Sigmoid colon (tissue), 7 donors: ENCODE results near the gene SLC26A3. TPM values are rescaled to one million over a fixed set of nuclear protein-coding genes. Genes with fewer than 3 reads are reported as not detected.

Experiments used
- DNase-seq: peaks from one replicate; pipeline ENCODE4 v3.0.0-alpha.2; 2019
- H3K27ac ChIP-seq, 4 donors: fragments of 200-600 bp; sonication (generic); one replicate each; pipeline ENCODE4 v1.5.1; 2016 to 2019; ENCODE audit warnings: mild to moderate bottlenecking in 1 of 4
- H3K27me3 ChIP-seq, 3 donors: fragments of 200-600 bp; sonication (generic); one replicate each; pipeline ENCODE4 v1.5.1; 2019; ENCODE audit warnings: mild to moderate bottlenecking in 1 of 3
- H3K36me3 ChIP-seq, 4 donors: fragments of 200-600 bp; sonication (generic); one replicate each; pipeline ENCODE4 v1.5.1; 2016 to 2019
- H3K4me1 ChIP-seq, 4 donors: fragments of 200-600 bp; sonication (generic); one replicate each; pipeline ENCODE4 v1.5.1; 2017 to 2019
- H3K4me3 ChIP-seq, 4 donors: fragments of 200-600 bp; sonication (generic); one replicate each; pipeline ENCODE4 v1.5.1; 2017 to 2019; ENCODE audit warnings: mild to moderate bottlenecking in 2 of 4, moderate library complexity in 1 of 4
- H3K9me3 ChIP-seq, 4 donors: fragments of 200-600 bp in 3 of 4; sonication (generic) in 3 of 4; one replicate each; pipeline versions ENCODE4 v1.5.1 to v1.6.1; 2013 to 2019
- EP300 ChIP-seq, 4 donors: sonication (generic); formaldehyde crosslinking; IDR thresholded peaks; one replicate each; pipeline ENCODE4 v1.6.1; 2017; ENCODE audit warnings: antibody characterized with exemption in 4 of 4
- POLR2A ChIP-seq, 2 donors: fragments of 450-650 bp; IDR thresholded peaks; one replicate each; pipeline ENCODE4 v1.6.1; 2016; ENCODE audit warnings: antibody characterized with exemption in 2 of 2, mild to moderate bottlenecking in 2 of 2, moderate library complexity in 2 of 2
- POLR2AphosphoS5 ChIP-seq, 4 donors: sonication (generic); formaldehyde crosslinking; IDR thresholded peaks; one replicate each; pipeline ENCODE4 v1.6.1; 2017; ENCODE audit warnings: antibody characterized with exemption in 4 of 4
- WGBS, 2 donors: extraction: QIAGEN DNeasy Blood & Tissue Kit; methylation state at CpG; one replicate each; pipeline ENCODE4 v1.1.7; 2013; 5-methylcytosine and 5-hydroxymethylcytosine counted together
- intact Hi-C: fragments of 100-400 bp; cut with DNase I; formaldehyde crosslinking; loops from one replicate; pipeline ENCODE4 v1.15.1; 2023
- polyA plus RNA-seq, 3 donors: library from polyadenylated mRNA; stranded (reverse); fragments of 200-250 nt; gene quantifications; one replicate each; pipeline ENCODE4 v1.2.3, GENCODE V29; 2013
- total RNA-seq, 4 donors: library from RNA; depleted of rRNA; stranded (reverse); fragments of >200 nt; gene quantifications; one replicate each; pipeline ENCODE4 v1.1.0, GENCODE V29; 2016
- TF ChIP-seq, protein P1 (sequence below), 4 experiments: fragments of 450-650 bp in 3 of 4; fragments of 200-600 bp in 1 of 4; IDR thresholded peaks; one replicate each; pipeline ENCODE4 v1.5.1; 2016 to 2019; ENCODE audit warnings: antibody characterized with exemption in 4 of 4, mild to moderate bottlenecking in 3 of 4, moderate library complexity in 2 of 4
- donor health status: healthy with polysubstance abuse.
- donor health status: Bipolar disorder and iron deficiency.
- donor health status: healthy.

The SLC26A3 gene
- total and polyA plus RNA-seq, 7 donors: 4.8 to 1,079 (median 12.0) TPM

DNA sequence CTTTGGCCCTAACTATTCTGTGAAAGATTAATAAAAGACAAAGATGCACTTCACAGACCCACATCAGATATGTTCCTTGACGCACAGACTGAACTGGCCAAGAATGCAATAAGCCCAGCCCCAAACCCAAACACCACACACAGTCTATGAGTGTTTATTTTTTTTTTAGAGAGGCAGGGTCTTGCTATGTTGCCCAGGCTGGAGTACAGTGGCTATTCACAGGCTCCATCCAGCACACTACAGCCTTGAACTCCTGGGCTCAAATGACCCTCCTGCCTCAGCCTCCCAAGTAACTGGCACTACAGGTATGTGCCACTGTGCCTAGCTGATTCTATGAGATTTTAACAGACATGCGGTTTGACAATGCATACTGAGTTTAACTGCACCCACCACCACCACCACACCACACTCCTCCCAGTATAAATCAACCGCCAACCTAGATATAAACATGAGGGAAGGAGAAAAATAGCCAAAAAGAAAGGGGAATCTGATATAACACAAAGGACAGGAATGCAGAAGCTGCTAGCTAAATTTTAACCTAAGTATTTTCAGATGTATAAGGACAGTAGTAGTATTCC, 35.1 kb upstream of the SLC26A3 start:
- DNase-seq: no peak
- Histone ChIP-seq H3K27me3 (no peaks in the 10 kb centered on the region), H3K36me3 (no peaks in the 10 kb centered on the region), H3K4me3 (no peak overlapping the region), H3K27ac (no peak overlapping the region), H3K4me1 (no peaks in the 10 kb centered on the region), H3K9me3 (no peaks in the 10 kb centered on the region)
- no peak for TF ChIP-seq EP300 (IDR thresholded peaks at IDR 0.05)
- no peak for TF ChIP-seq POLR2AphosphoS5 (IDR thresholded peaks at IDR 0.05)
- TF ChIP-seq, protein P1, sequence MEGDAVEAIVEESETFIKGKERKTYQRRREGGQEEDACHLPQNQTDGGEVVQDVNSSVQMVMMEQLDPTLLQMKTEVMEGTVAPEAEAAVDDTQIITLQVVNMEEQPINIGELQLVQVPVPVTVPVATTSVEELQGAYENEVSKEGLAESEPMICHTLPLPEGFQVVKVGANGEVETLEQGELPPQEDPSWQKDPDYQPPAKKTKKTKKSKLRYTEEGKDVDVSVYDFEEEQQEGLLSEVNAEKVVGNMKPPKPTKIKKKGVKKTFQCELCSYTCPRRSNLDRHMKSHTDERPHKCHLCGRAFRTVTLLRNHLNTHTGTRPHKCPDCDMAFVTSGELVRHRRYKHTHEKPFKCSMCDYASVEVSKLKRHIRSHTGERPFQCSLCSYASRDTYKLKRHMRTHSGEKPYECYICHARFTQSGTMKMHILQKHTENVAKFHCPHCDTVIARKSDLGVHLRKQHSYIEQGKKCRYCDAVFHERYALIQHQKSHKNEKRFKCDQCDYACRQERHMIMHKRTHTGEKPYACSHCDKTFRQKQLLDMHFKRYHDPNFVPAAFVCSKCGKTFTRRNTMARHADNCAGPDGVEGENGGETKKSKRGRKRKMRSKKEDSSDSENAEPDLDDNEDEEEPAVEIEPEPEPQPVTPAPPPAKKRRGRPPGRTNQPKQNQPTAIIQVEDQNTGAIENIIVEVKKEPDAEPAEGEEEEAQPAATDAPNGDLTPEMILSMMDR (IDR thresholded peaks at IDR 0.05): no peak
- TF ChIP-seq POLR2A (IDR thresholded peaks at IDR 0.05): no peak
- intact Hi-C loops: no loop called here
- WGBS, 2 donors: 89 to 91% methylated on average over 3 of the region's 3 CpGs

DNA sequence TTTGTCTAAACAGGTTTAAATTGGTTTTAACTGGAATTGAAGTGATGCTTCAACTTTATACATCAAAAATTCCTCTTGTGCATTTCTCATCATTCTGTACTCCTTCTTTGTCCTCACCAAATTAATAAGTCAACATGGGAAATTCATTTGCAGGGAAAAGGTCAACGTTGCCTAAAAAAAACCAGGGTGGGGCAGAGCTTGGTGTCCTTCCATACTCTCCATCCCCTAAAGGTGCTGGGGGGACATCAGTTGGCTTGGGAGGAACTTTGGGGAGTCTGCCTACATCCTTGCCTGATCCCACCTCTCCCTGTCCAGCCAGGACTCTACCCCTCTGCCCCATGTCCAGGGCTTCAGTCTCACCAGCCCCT, 34.1 kb upstream of the SLC26A3 start:
- H3K4me3 ChIP-seq: no peak overlapping the region
- no peak overlapping the region for H3K27ac ChIP-seq
- DNase-seq: no peak
- intact Hi-C loops: no loop called here
- H3K36me3 ChIP-seq: no peaks in the 10 kb centered on the region
- WGBS, 2 donors: 43 to 52% methylated on average over 1 of the region's 1 CpG
- TF ChIP-seq, protein P1 (IDR thresholded peaks at IDR 0.05): no peak
- no peak for TF ChIP-seq POLR2A (IDR thresholded peaks at IDR 0.05)
- TF ChIP-seq EP300 (IDR thresholded peaks at IDR 0.05): no peak
- TF ChIP-seq POLR2AphosphoS5 (IDR thresholded peaks at IDR 0.05): no peak
- no peaks in the 10 kb centered on the region for H3K9me3 ChIP-seq
- H3K27me3 ChIP-seq: no peaks in the 10 kb centered on the region
- H3K4me1 ChIP-seq: no peaks in the 10 kb centered on the region

DNA sequence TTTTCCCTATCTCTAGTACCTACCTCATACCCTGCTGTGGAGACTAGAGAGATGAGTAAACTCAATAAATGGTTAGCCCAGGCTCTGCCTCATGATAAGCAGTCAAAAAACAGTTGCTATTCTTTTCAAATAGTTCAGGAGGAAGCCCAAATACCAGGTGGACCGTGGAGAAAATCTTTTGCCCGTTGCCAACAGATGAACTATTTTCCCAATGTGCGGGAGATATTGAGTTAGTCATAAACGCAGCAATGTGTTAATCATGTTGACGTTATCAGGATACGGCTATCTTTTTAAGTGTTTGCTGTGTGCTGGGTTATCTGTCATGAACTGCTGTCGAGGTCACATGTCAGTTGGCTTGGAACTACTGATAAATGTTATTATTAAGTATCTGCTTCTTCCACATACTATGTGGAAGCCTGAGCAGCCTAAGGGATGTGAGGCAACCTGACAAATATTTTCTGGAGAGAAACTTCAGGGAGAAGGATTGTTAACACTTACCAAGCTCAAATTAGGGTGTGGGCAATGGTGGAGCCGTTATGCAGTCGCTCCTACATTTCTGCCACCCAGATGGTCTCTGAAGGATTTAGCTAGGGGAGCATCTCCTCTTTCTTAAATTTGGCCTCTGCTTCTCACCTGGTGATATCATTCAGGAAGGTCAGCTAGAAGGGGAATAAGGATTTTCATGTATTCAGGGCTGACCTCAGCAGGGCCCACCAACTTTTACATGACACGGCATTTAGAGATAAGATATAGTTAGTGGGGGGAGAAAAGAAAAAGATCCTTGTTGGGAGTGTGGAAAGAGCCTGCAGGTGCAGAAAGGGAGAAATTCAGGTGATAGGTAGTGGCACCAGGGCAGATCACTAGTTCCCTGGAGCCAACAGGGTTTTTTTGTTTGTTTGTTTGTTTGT, 33.5 kb upstream of the SLC26A3 start:
- 60 to 66% methylated on average over 10 of the region's 10 CpGs for WGBS, 2 donors
- Histone ChIP-seq H3K36me3 (no peaks in the 10 kb centered on the region), H3K27me3 (no peaks in the 10 kb centered on the region), H3K9me3 (no peaks in the 10 kb centered on the region), H3K4me3 (no peak overlapping the region), H3K27ac (no peak overlapping the region), H3K4me1 (no peaks in the 10 kb centered on the region)
- TF ChIP-seq EP300 (IDR thresholded peaks at IDR 0.05): no peak
- TF ChIP-seq POLR2AphosphoS5 (IDR thresholded peaks at IDR 0.05): no peak
- no peak for TF ChIP-seq POLR2A (IDR thresholded peaks at IDR 0.05)
- TF ChIP-seq, protein P1 (IDR thresholded peaks at IDR 0.05): no peak
- DNase-seq: no peak
- intact Hi-C loops: no loop called here

DNA sequence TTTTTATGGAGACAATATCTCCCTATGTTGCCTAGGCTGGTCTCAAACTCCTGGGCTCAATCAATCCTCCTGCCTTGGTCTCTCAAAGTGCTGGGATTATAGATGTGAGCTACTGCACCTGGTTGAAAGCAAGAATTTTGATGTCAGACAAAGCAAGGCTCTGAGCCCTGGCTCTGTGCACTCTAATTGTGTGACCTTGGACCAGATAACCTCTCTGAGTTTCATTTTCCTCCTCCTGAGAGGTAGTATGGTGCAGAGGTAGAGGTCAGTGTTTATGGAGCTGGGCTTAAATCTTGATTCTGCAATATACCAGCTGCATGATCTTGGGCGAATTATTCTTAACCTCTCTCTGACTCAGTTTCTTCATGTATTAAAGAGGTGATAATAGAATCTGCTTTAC, 31.4 kb upstream of the SLC26A3 start:
- H3K4me3 ChIP-seq: no peak overlapping the region
- 96 to 99% methylated on average over 1 of the region's 1 CpG for WGBS, 2 donors
- no peaks in the 10 kb centered on the region for H3K36me3 ChIP-seq
- H3K27me3 ChIP-seq: no peaks in the 10 kb centered on the region
- no peaks in the 10 kb centered on the region for H3K9me3 ChIP-seq
- no peaks in the 10 kb centered on the region for H3K4me1 ChIP-seq
- TF ChIP-seq EP300 (IDR thresholded peaks at IDR 0.05) (no peak), POLR2AphosphoS5 (IDR thresholded peaks at IDR 0.05) (no peak), POLR2A (IDR thresholded peaks at IDR 0.05) (no peak)
- TF ChIP-seq, protein P1 (IDR thresholded peaks at IDR 0.05): no peak
- no peak for DNase-seq
- no peak overlapping the region for H3K27ac ChIP-seq
- intact Hi-C loops: no loop called here
